HG03095 (cell line): Measurements from ENCODE around the gene NTNG1.

ENCODE experiments used
- ATAC-seq: cut with Tn5 transposase; IDR thresholded peaks from one replicate; pipeline ENCODE4 v1.9.1; 2021; ENCODE audit warnings: moderate library complexity; ENCODE audit not compliant: unreplicated experiment

NTNG1 gene

GRCh38 chr1:107443860-107444259 is 303.0 kb downstream of the NTNG1 start:
- ATAC-seq, result no peak

- ATAC-seq, result no peak
Measured at GRCh38 chr1:107444302-107444701, 303.5 kb downstream of the NTNG1 start.

- no peak for ATAC-seq
Measured at GRCh38 chr1:107449326-107449725, 308.5 kb downstream of the NTNG1 start.

GRCh38 chr1:107450899-107451664 is 310.2 kb downstream of the NTNG1 start:
- peak; percentile 88 for ATAC-seq

- peak; percentile 46 for ATAC-seq
Measured at GRCh38 chr1:107451715-107452114, 310.9 kb downstream of the NTNG1 start.

GRCh38 chr1:107454791-107455190 is 314.0 kb downstream of the NTNG1 start:
- no peak for ATAC-seq

GRCh38 chr1:107457989-107458388 is 317.1 kb downstream of the NTNG1 start:
- no peak for ATAC-seq

GRCh38 chr1:107459204-107459904 is 318.5 kb downstream of the NTNG1 start:
- peak; percentile 87 for ATAC-seq

- ATAC-seq, result peak; percentile 40
Measured at GRCh38 chr1:107460035-107460434, 319.2 kb downstream of the NTNG1 start.

- no peak for ATAC-seq
Measured at GRCh38 chr1:107464827-107465226, 324.0 kb downstream of the NTNG1 start.

GRCh38 chr1:107467286-107467685 is 326.4 kb downstream of the NTNG1 start:
- no peak for ATAC-seq

- no peak for ATAC-seq
Measured at GRCh38 chr1:107467811-107468210, 327.0 kb downstream of the NTNG1 start.

GRCh38 chr1:107473065-107473464 is 332.2 kb downstream of the NTNG1 start:
- ATAC-seq, result peak; percentile 53

GRCh38 chr1:107474877-107475612 is 334.2 kb downstream of the NTNG1 start:
- ATAC-seq, result peak; percentile 73

- no peak for ATAC-seq
Measured at GRCh38 chr1:107477233-107477632, 336.4 kb downstream of the NTNG1 start.

GRCh38 chr1:107479865-107480350 is 339.1 kb downstream of the NTNG1 start:
- no peak for ATAC-seq

- ATAC-seq, result no peak
Measured at GRCh38 chr1:107480548-107481415, 339.9 kb downstream of the NTNG1 start.

- no peak for ATAC-seq
Measured at GRCh38 chr1:107481756-107482384, 341.0 kb downstream of the NTNG1 start.

GRCh38 chr1:107483949-107484348 is 343.1 kb downstream of the NTNG1 start:
- no peak for ATAC-seq

- no peak for ATAC-seq
Measured at GRCh38 chr1:107486349-107486748, 345.5 kb downstream of the NTNG1 start.
